Measurements from ENCODE around the gene SULT1C3.

SULT1C3 gene

GRCh38 chr2:108270346-108270745, 30.6 kb downstream of the SULT1C3 start:
- no peaks in the 10 kb centered on the region for H3K9me3 ChIP-seq (ENCODE audit: control insufficient read depth, low read length)
- no peaks in the 10 kb centered on the region for H3K36me3 ChIP-seq (ENCODE audit: control insufficient read depth in 1 of 2, insufficient read depth in 2 of 2, low read depth in 1 of 2, low read length in 2 of 2)
- H3K14ac ChIP-seq (ENCODE audit: low read length in 2 of 2): no peak overlapping the region
- no peak overlapping the region for H3K4me2 ChIP-seq (ENCODE audit: low read length, poor library complexity, severe bottlenecking)
- H2AFZ ChIP-seq (ENCODE audit: low read depth, low read length): no peak overlapping the region
- no peak overlapping the region for H4K91ac ChIP-seq (ENCODE audit: low read length)
- H2AK5ac ChIP-seq (ENCODE audit: low read length, severe bottlenecking): no peak overlapping the region
- no peak overlapping the region for H3K4me3 ChIP-seq (ENCODE audit: insufficient read depth in 1 of 2, low read depth in 1 of 2, low read length in 2 of 2)
- H3K27ac ChIP-seq (ENCODE audit: low read length, poor library complexity, severe bottlenecking): no peak overlapping the region
- H2BK12ac ChIP-seq (ENCODE audit: low read length in 2 of 2): peak overlapping the region in 1 of 2 experiments; percentile 15
- no peak overlapping the region for H2BK120ac ChIP-seq (ENCODE audit: low read depth, low read length)
- H3K9ac ChIP-seq (ENCODE audit: low read length): no peak overlapping the region
- no peak overlapping the region for H3K23ac ChIP-seq (ENCODE audit: low read length in 2 of 2)
- no peaks in the 10 kb centered on the region for H3K27me3 ChIP-seq (ENCODE audit: control insufficient read depth in 1 of 2, insufficient read depth in 1 of 2, low read length in 2 of 2)
- no peak overlapping the region for H3K4ac ChIP-seq (ENCODE audit: low read depth in 1 of 2, low read length in 2 of 2)
- H3K4me1 ChIP-seq (ENCODE audit: control insufficient read depth, insufficient read depth, low read depth, low read length): peaks cover 23% of the 10 kb centered on the region
- no peak overlapping the region for H4K8ac ChIP-seq (ENCODE audit: low read length)
- WGBS: 77% methylated on average over 3 of the region's 3 CpGs
- no peak overlapping the region for H3K18ac ChIP-seq (ENCODE audit: low read depth in 1 of 2, low read length in 2 of 2)
- H2BK15ac ChIP-seq (ENCODE audit: low read depth, poor library complexity, severe bottlenecking): no peak overlapping the region
- peaks cover 13% of the 10 kb centered on the region for H3K79me1 ChIP-seq (replicated peaks; ENCODE audit: low read length, poor library complexity, severe bottlenecking)
- H2BK5ac ChIP-seq (ENCODE audit: low read depth, low read length, poor library complexity, severe bottlenecking): no peak overlapping the region
- DNase-seq: no peak

- no peak overlapping the region for H2BK5ac ChIP-seq (ENCODE audit: low read depth, low read length, poor library complexity, severe bottlenecking)
- H2BK120ac ChIP-seq (ENCODE audit: low read depth, low read length): no peak overlapping the region
- DNase-seq: no peak
- peaks cover 13% of the 10 kb centered on the region for H3K79me1 ChIP-seq (replicated peaks; ENCODE audit: low read length, poor library complexity, severe bottlenecking)
- H3K4me3 ChIP-seq (ENCODE audit: insufficient read depth in 1 of 2, low read depth in 1 of 2, low read length in 2 of 2): no peak overlapping the region
- no peak overlapping the region for H3K23ac ChIP-seq (ENCODE audit: low read length in 2 of 2)
- H2BK12ac ChIP-seq (ENCODE audit: low read length in 2 of 2): peak overlapping the region; percentile 0 to 1
- no peak overlapping the region for H4K91ac ChIP-seq (ENCODE audit: low read length)
- H3K4ac ChIP-seq (ENCODE audit: low read depth in 1 of 2, low read length in 2 of 2): no peak overlapping the region
- H3K14ac ChIP-seq (ENCODE audit: low read length in 2 of 2): no peak overlapping the region
- H3K18ac ChIP-seq (ENCODE audit: low read depth in 1 of 2, low read length in 2 of 2): no peak overlapping the region
- H2AK5ac ChIP-seq (ENCODE audit: low read length, severe bottlenecking): peak overlapping the region; percentile 95
- no peaks in the 10 kb centered on the region for H3K36me3 ChIP-seq (ENCODE audit: control insufficient read depth in 1 of 2, insufficient read depth in 2 of 2, low read depth in 1 of 2, low read length in 2 of 2)
- no peaks in the 10 kb centered on the region for H3K27me3 ChIP-seq (ENCODE audit: control insufficient read depth in 1 of 2, insufficient read depth in 1 of 2, low read length in 2 of 2)
- H2BK15ac ChIP-seq (ENCODE audit: low read depth, poor library complexity, severe bottlenecking): no peak overlapping the region
- peak overlapping the region; percentile 48 for H3K27ac ChIP-seq (ENCODE audit: low read length, poor library complexity, severe bottlenecking)
- no peak overlapping the region for H2AFZ ChIP-seq (ENCODE audit: low read depth, low read length)
- no peak overlapping the region for H3K9ac ChIP-seq (ENCODE audit: low read length)
- H4K8ac ChIP-seq (ENCODE audit: low read length): no peak overlapping the region
- H3K4me1 ChIP-seq (ENCODE audit: control insufficient read depth, insufficient read depth, low read depth, low read length): peaks cover 23% of the 10 kb centered on the region
- WGBS: 81% methylated on average over 5 of the region's 5 CpGs
- H3K4me2 ChIP-seq (ENCODE audit: low read length, poor library complexity, severe bottlenecking): no peak overlapping the region
- no peaks in the 10 kb centered on the region for H3K9me3 ChIP-seq (ENCODE audit: control insufficient read depth, low read length)
Observed at GRCh38 chr2:108270768-108271506, 31.2 kb downstream of the SULT1C3 start.

GRCh38 chr2:108271691-108272253, 32.0 kb downstream of the SULT1C3 start:
- Histone ChIP-seq H2BK120ac (ENCODE audit: low read depth, low read length) (no peak overlapping the region), H2BK5ac (ENCODE audit: low read depth, low read length, poor library complexity, severe bottlenecking) (peak overlapping the region; percentile 75), H3K23ac (ENCODE audit: low read length in 2 of 2) (no peak overlapping the region), H3K14ac (ENCODE audit: low read length in 2 of 2) (no peak overlapping the region), H3K9me3 (ENCODE audit: control insufficient read depth, low read length) (no peaks in the 10 kb centered on the region), H3K9ac (ENCODE audit: low read length) (peak overlapping the region; percentile 58), H3K36me3 (ENCODE audit: control insufficient read depth in 1 of 2, insufficient read depth in 2 of 2, low read depth in 1 of 2, low read length in 2 of 2) (no peaks in the 10 kb centered on the region), H3K4me1 (ENCODE audit: control insufficient read depth, insufficient read depth, low read depth, low read length) (peaks cover 23% of the 10 kb centered on the region), H2BK12ac (ENCODE audit: low read length in 2 of 2) (peak overlapping the region in 1 of 2 experiments; percentile 34), H3K4me2 (ENCODE audit: low read length, poor library complexity, severe bottlenecking) (peak overlapping the region; percentile 29), H3K4ac (ENCODE audit: low read depth in 1 of 2, low read length in 2 of 2) (peak overlapping the region; percentile 19 to 71), H3K79me1 (replicated peaks; ENCODE audit: low read length, poor library complexity, severe bottlenecking) (peaks cover 13% of the 10 kb centered on the region), H2AFZ (ENCODE audit: low read depth, low read length) (peak overlapping the region; percentile 60), H3K27ac (ENCODE audit: low read length, poor library complexity, severe bottlenecking) (peak overlapping the region; percentile 48), H2BK15ac (ENCODE audit: low read depth, poor library complexity, severe bottlenecking) (no peak overlapping the region), H3K4me3 (ENCODE audit: insufficient read depth in 1 of 2, low read depth in 1 of 2, low read length in 2 of 2) (peak overlapping the region; percentile 5 to 52), H3K27me3 (ENCODE audit: control insufficient read depth in 1 of 2, insufficient read depth in 1 of 2, low read length in 2 of 2) (no peaks in the 10 kb centered on the region), H4K91ac (ENCODE audit: low read length) (peak overlapping the region; percentile 55), H4K8ac (ENCODE audit: low read length) (peak overlapping the region; percentile 55), H3K18ac (ENCODE audit: low read depth in 1 of 2, low read length in 2 of 2) (peak overlapping the region; percentile 23 to 52), H2AK5ac (ENCODE audit: low read length, severe bottlenecking) (peak overlapping the region; percentile 95)
- WGBS: 71% methylated on average over 7 of the region's 7 CpGs
- DNase-seq: peak; percentile 86

GRCh38 chr2:108278631-108279030, 38.9 kb downstream of the SULT1C3 start:
- H3K27me3 ChIP-seq (ENCODE audit: control insufficient read depth in 1 of 2, insufficient read depth in 1 of 2, low read length in 2 of 2): no peaks in the 10 kb centered on the region
- H2BK15ac ChIP-seq (ENCODE audit: low read depth, poor library complexity, severe bottlenecking): no peak overlapping the region
- WGBS: 80% methylated on average over 1 of the region's 2 CpGs

More at GRCh38 chr2:108278631-108279030, 38.9 kb downstream of the SULT1C3 start:
- Histone ChIP-seq H4K8ac (ENCODE audit: low read length) (no peak overlapping the region), H3K79me1 (replicated peaks; ENCODE audit: low read length, poor library complexity, severe bottlenecking) (peaks cover 5% of the 10 kb centered on the region), H3K36me3 (ENCODE audit: control insufficient read depth in 1 of 2, insufficient read depth in 2 of 2, low read depth in 1 of 2, low read length in 2 of 2) (no peaks in the 10 kb centered on the region), H3K4me2 (ENCODE audit: low read length, poor library complexity, severe bottlenecking) (no peak overlapping the region), H3K27ac (ENCODE audit: low read length, poor library complexity, severe bottlenecking) (no peak overlapping the region), H3K9ac (ENCODE audit: low read length) (no peak overlapping the region), H2BK12ac (ENCODE audit: low read length in 2 of 2) (no peak overlapping the region), H3K23ac (ENCODE audit: low read length in 2 of 2) (no peak overlapping the region), H3K4me3 (ENCODE audit: insufficient read depth in 1 of 2, low read depth in 1 of 2, low read length in 2 of 2) (no peak overlapping the region), H3K18ac (ENCODE audit: low read depth in 1 of 2, low read length in 2 of 2) (no peak overlapping the region), H3K14ac (ENCODE audit: low read length in 2 of 2) (no peak overlapping the region), H3K9me3 (ENCODE audit: control insufficient read depth, low read length) (no peaks in the 10 kb centered on the region), H3K4me1 (ENCODE audit: control insufficient read depth, insufficient read depth, low read depth, low read length) (peaks cover 2% of the 10 kb centered on the region), H2AK5ac (ENCODE audit: low read length, severe bottlenecking) (no peak overlapping the region), H3K4ac (ENCODE audit: low read depth in 1 of 2, low read length in 2 of 2) (no peak overlapping the region), H2BK120ac (ENCODE audit: low read depth, low read length) (no peak overlapping the region), H4K91ac (ENCODE audit: low read length) (no peak overlapping the region), H2AFZ (ENCODE audit: low read depth, low read length) (no peak overlapping the region), H2BK5ac (ENCODE audit: low read depth, low read length, poor library complexity, severe bottlenecking) (no peak overlapping the region)
- no peak for DNase-seq
